T-helper 17 cell (primary cell): Measurements from ENCODE around the gene C20orf144. TPM values are rescaled to one million over a fixed set of nuclear protein-coding genes. Genes with fewer than 3 reads are reported as not detected.
A peak's percentile ranks its signal among the peaks of the same experiment; 100 is the strongest.

Experiments
- ATAC-seq: fragments of 150-1000 bp; cut with Tn5 transposase; 2 replicates; pipeline ENCODE4 v1.10.0; 2021; ENCODE audit warnings: mild to moderate bottlenecking, moderate library complexity
- DNase-seq, 3 donors: peaks; one replicate each; pipeline versions ENCODE4 v3.0.0 to v3.0.0-alpha.2; 2020 to 2021
- H3K9me3 ChIP-seq: one replicate; pipeline ENCODE4 v1.7.0; 2013; ENCODE audit warnings: low read length, mild to moderate bottlenecking; ENCODE audit not compliant: control insufficient read depth, poor library complexity, severe bottlenecking
- H3K27ac Mint-ChIP-seq: one replicate; pipeline ENCODE4 v1.8.0; 2022; ENCODE audit warnings: mild to moderate bottlenecking, moderate library complexity, mixed read lengths
- H3K27me3 Mint-ChIP-seq: one replicate; pipeline ENCODE4 v1.8.0; 2022; ENCODE audit warnings: mixed read lengths
- H3K36me3 Mint-ChIP-seq: one replicate; pipeline ENCODE4 v1.8.0; 2022; ENCODE audit warnings: low read depth, mixed read lengths
- H3K4me1 Mint-ChIP-seq: one replicate; pipeline ENCODE4 v1.8.0; 2022; ENCODE audit warnings: mild to moderate bottlenecking, mixed read lengths
- H3K4me3 Mint-ChIP-seq: one replicate; pipeline ENCODE4 v1.8.0; 2022; ENCODE audit warnings: mild to moderate bottlenecking, moderate library complexity, mixed read lengths
- total RNA-seq, 4 donors: library from RNA in 2 of 4; stranded (reverse) in 2 of 4; gene quantifications; one replicate each; pipeline ENCODE4 v1.2.3 and lab custom pipeline; 2022 to 2026

The C20orf144 gene
- total RNA-seq, 2 donors from 2014 or later = 0.13 to 0.45 TPM

DNA sequence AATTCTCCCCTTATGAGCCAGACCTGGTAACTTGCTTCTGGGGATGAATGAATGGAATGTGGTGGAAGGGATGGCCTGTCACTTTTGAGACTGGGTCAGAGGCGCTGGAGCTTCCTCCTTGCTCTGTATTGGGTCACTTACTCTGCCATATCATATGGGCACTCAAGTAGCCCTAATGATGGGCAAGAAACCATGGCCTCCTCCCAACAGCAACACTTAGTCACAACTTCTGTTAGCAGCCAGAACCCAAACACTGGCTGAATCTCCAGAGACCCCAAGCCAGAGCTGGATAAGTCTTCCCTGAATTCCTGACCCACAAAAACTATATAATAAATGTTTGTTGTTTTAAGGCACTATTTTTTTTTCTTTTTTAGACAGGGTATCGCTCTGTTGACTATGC, 18.6 kb downstream of the C20orf144 start:
- Mint-ChIP-seq H3K27me3 (no peaks in the 10 kb centered on the region), H3K4me3 (no peak overlapping the region), H3K27ac (peak overlapping the region; percentile 57), H3K36me3 (no peaks in the 10 kb centered on the region), H3K4me1 (peaks cover 34% of the 10 kb centered on the region)
- DNase-seq (no peak), ATAC-seq (no peak)
- H3K9me3 ChIP-seq = no peaks in the 10 kb centered on the region

DNA sequence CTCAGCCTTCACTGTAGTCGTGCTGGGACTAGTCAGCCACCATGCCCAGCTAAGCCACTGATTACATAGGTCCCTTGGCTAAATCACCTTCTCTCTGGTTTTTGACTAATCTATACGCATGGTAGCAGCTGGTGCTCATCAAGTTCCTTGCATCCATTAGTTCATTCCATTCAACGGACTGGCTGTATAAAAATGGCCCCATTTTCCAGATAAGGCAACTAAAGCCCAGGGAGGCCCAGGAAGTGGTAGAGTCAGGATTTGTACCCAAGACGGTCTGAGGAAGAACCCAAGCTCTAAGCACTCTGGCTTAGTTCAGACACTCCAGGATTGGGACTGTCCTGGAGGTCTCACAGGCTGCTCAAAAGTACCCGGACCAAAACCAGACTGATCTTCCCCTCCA, 19.2 kb downstream of the C20orf144 start:
- ATAC-seq = no peak
- Mint-ChIP-seq H3K4me1 (peaks cover 34% of the 10 kb centered on the region), H3K27me3 (no peaks in the 10 kb centered on the region), H3K4me3 (no peak overlapping the region), H3K36me3 (no peaks in the 10 kb centered on the region), H3K27ac (peak overlapping the region; percentile 57)
- no peaks in the 10 kb centered on the region for H3K9me3 ChIP-seq
- DNase-seq = no peak

DNA sequence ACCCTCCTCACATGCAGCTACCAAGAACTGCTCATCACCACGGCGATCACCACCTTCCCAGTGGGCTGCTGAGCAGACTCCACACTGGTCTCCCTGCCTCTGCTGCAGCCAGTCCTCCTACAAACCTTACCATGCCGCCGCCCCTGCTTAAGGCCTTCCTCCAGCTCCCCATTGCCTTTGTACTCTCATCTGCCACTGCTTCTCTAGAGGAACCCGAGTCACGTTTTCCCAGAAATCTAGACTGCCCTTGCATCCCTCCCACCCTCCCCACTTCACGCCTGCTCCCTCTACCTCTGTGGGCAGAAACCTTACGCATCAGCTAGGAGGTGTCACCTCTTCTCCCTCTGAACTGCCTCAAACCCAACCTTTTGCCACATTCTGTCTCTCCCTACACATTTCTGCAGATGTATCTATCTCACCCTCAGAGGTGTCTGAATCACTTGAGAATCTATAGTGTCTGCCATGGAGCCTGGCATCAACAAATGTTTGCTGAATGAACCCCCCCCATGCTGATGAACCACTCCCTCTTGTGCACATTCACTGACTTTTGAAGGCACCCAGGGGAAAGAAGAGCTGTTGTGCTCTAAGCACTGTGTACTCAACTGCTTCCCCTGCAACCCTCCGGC, 19.7 kb downstream of the C20orf144 start:
- DNase-seq (no peak), ATAC-seq (no peak)
- no peaks in the 10 kb centered on the region for H3K9me3 ChIP-seq
- no peaks in the 10 kb centered on the region for H3K27me3 Mint-ChIP-seq
- peak overlapping the region; percentile 57 for H3K27ac Mint-ChIP-seq
- no peak overlapping the region for H3K4me3 Mint-ChIP-seq
- H3K36me3 Mint-ChIP-seq = no peaks in the 10 kb centered on the region
- peaks cover 38% of the 10 kb centered on the region for H3K4me1 Mint-ChIP-seq

DNA sequence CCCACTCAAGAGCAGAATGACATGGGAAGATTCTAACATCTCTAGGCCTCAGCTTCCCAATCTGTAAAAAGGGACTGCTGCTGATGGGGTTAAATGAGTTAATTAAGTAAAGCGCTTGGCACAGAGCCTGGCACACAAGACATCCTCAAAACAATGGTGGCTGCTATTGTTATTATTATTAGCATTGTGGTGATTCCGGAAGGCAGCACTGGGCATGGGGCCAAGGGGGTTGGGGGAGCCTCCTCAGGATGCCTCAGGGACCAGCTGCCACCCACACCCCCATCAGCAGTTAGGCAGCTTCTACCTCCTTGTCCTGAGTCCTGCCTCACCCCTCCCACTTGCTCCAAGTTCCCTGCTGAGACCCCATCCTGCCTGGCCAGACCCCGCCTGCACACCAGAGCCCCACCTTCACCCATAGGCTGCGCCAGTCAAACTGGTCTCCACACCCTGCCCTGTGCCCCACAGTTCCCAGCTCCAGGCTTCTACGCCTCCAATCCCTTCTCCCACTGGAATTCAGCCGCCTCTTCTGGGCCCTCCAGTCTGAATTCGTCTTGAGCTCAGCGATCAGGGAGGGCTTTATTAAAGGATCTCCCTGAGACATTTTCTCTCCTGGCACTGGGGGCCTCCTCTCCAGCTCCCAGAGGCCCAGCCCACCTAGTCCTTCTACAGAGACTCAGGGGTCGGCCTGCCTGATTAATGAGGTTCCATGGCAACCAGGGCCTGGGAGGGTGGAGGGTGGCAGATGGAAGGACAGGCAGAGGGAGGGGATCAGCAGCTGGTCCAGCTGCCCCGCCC, 22.6 kb downstream of the C20orf144 start:
- no peaks in the 10 kb centered on the region for H3K9me3 ChIP-seq
- Mint-ChIP-seq H3K27ac (no peak overlapping the region), H3K4me1 (peaks cover 29% of the 10 kb centered on the region), H3K36me3 (no peaks in the 10 kb centered on the region), H3K4me3 (peak overlapping the region; percentile 67), H3K27me3 (no peaks in the 10 kb centered on the region)
- DNase-seq (no peak), ATAC-seq (no peak)

DNA sequence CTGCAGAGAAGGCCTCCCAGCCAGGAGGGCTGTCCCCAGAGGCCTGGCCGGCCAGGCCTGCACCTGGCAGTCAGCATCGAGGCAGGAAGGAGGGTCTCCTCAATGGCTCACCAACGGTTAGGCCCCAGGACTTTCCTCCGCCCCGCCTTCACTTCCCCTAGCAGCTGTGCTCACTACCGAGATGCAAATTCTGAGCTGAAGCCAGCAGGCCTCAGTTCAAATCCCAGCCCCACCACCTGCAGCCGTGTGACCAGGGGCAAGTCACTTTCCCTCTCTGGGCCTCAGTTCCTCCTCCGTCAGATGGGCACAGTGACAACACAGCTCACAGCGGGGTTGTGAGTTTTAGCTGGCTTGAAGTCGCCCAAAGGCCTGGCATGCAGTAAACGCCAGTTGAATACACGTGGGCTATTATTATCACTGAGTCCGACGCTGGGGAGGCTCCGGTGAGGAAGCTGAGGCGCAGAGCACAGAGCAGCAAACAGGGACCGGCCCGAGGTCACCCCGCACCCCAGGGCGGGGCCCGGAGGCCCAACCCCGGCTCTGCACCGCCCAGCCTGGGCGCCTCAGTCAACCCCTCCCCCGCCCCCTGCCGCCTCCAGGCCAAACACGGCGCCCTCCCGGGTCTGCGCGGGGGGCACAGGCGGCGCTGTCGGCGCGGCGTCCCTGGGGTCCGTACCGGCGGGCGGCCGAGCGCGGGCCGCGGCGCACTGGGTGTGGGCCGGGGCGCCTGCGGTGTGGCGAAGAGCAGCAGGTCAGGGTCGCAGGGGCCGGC, 23.4 kb downstream of the C20orf144 start:
- peak; percentile 26 for ATAC-seq
- peaks cover 32% of the 10 kb centered on the region for H3K4me1 Mint-ChIP-seq

DNA sequence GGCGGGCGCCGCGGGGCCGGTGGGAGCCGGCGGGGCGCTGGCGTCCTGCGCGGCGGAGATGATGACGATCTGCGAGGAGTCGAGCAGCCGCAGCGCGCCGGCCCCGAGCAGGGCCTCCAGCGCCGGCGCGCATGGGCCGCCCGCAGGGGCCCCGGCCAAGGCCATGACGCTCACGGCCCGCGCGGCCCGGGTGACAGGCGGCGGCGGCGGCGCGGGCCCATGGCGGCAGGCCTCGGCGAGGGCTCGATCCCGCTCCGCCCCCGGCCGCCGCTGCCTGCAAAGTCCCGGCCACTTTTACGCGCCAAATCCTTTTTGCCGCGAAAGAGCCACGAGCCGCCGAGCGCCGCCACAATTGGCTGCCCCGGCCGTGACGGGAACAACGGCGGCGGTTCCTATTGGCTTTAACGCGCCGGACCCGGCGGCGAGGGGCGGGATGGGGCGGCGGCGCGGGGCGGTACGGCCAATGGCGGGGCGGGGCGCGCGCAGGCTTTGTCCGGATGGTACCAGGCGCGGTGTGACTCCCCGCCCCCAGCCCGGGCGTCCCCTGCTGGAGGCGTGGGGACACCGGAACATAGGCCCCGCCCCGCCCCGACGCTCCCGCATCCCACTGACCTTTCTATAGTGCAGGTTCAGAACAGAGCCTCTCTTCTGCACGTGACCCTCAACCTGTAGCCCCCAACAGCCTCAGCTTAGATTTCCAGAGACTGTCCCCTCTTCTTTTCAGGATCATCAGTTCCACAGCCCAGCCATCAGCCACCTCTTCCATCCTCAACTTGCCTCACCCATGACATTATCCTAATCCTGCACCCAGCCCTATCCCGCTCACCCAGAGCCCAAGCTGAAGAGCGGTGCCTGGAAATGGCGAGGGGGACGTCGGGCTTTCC, 24.2 kb downstream of the C20orf144 start, which contains the start of gene E2F1:
Gene E2F1, minus strand, starts transcription at position 286 of the 884 bp plus-strand sequence. Its CDS starts 121 bp downstream, at position 165.
- Mint-ChIP-seq H3K27ac (peak within 1 kb of the TSS; percentile 67), H3K27me3 (no peaks in the 10 kb centered on the region), H3K4me3 (peak within 1 kb of the TSS; percentile 85), H3K4me1 (peaks cover 32% of the 10 kb centered on the region), H3K36me3 (no peaks in the 10 kb centered on the region)
- DNase-seq = peak; percentile 91 to 95 (median 93)
- peak; percentile 96 for ATAC-seq
- H3K9me3 ChIP-seq = no peaks in the 10 kb centered on the region

More for the DNA sequence above, 23.4 kb downstream of the C20orf144 start:
- no peaks in the 10 kb centered on the region for H3K9me3 ChIP-seq
- DNase-seq = peak in 2 of 3 donors; percentile 39 to 51
- no peak overlapping the region for H3K27ac Mint-ChIP-seq
- H3K4me3 Mint-ChIP-seq = peak overlapping the region; percentile 78
- no peaks in the 10 kb centered on the region for H3K36me3 Mint-ChIP-seq
- H3K27me3 Mint-ChIP-seq = no peaks in the 10 kb centered on the region

DNA sequence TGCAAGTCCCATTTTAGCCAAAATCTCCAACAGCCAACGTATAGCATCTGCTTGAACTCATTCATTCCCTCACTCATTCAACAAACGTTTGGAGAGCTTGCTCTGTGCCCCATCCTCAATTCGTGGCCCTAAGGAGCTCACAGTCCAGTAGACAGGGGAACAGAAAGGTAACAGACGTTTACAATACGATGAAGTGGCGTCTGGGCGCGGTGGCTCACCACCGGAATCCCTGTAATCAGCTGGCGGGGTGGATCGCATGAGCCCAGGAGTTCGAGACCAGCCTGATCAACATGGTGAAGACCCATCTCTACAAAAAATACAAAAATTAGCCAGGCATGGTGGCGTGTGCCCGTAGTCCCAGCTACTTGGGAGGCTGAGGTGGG, 24.8 kb downstream of the C20orf144 start:
- peak overlapping the region; percentile 85 for H3K4me3 Mint-ChIP-seq

DNA sequence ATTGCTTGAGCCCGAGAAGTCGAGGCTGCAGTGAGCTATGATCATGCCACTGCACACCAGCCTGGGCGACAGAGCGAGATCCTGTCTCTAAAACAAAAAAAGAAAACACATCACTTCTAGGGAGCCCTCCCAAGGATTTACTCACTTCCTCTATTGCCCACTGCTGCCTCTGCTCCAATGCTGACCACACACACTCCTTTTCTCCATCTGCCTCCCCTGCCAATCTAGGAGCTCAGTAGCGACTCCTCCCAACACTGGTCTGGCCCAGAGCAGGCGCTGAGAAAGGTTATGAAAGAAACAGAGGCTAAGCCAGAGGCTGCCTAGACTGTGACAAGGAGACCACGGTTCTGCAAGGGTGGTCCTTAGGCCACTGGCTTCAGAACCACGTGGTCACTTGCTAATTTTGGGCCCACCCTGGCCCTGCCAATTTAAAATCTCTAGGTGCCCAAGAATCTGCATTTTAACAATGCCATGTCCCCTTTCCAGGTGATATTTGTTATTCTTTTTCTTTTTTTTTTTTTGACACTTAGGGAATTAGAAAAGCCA, 25.3 kb downstream of the C20orf144 start:
- Mint-ChIP-seq H3K27ac (peak overlapping the region; percentile 77), H3K4me3 (peak overlapping the region; percentile 85), H3K36me3 (no peaks in the 10 kb centered on the region), H3K27me3 (no peaks in the 10 kb centered on the region), H3K4me1 (peaks cover 27% of the 10 kb centered on the region)
- DNase-seq (no peak), ATAC-seq (no peak)
- no peaks in the 10 kb centered on the region for H3K9me3 ChIP-seq

More for the DNA sequence above, 24.8 kb downstream of the C20orf144 start:
- Mint-ChIP-seq H3K36me3 (no peaks in the 10 kb centered on the region), H3K27me3 (no peaks in the 10 kb centered on the region), H3K4me1 (peaks cover 28% of the 10 kb centered on the region), H3K27ac (peak overlapping the region; percentile 67)
- no peak for DNase-seq
- H3K9me3 ChIP-seq = no peaks in the 10 kb centered on the region
- no peak for ATAC-seq

DNA sequence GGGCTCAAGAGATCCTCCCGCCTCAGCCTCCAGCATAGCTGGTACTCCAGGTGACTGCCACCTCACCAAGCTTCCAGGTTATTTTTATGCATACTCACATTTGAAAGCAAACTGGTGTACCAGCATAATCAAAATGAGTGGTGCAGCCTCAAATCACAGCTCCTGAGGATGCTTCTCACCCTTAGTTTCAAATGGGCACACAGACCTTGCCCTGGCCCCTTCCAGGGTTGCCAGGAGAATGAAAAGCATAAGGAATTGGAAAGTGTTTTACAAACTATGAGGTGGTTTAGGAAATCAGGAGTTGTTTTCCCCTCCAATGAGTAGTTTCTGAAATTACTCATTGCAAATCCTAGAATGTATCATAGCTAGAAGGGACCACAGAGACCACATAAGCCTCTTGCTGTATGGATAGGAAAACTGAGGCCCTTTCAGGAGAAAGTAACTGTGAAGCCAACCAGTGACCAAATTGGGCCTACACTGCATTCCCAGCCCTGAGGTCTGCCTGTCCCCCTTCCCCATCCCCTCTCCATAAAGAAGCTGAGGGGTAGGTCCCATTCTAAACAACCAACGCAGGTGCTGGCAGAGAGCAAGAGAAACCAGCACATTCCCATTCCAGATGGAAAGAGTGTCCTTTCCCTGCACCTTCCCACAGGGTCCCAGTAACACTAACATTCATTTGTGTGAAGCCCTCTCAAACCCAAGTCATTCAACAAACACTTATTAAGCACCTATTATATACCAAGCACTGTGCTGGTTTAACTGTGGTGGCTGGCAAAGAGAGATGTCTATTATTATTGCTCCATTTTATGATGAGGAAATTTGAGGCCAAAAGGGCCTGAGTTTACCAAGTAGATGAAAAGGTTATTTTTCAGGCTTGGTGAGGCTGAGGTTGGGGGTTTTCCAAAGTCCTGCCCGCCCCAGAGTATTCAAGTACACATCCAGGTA, 26.1 kb downstream of the C20orf144 start:
- no peak for ATAC-seq
- Mint-ChIP-seq H3K4me1 (peaks cover 27% of the 10 kb centered on the region), H3K27me3 (no peaks in the 10 kb centered on the region), H3K36me3 (no peaks in the 10 kb centered on the region), H3K27ac (peak overlapping the region; percentile 77), H3K4me3 (no peak overlapping the region)
- no peaks in the 10 kb centered on the region for H3K9me3 ChIP-seq
- no peak for DNase-seq

DNA sequence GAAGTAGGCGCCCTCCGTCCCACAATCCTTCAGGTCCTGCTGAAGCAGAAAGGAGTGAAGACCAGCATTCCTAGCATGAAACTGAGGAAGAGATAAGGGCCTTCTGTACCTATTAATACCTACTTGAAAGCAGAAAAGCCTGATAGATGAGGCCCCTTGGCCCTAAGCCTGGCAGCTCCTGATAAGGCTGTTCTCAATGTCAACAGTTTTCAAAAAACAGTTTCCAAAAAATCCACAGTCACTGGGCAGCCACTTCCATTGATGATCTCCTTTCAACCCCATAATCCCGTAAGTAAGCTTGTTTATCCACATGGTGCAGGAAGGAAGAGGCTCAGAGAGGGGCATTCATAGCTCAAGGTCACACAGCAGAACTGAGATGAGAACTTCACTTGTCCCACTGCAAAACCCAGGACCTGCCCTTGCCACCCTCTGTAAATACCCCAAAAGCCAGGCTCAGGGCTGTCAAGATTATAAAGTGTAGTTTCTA, 26.9 kb downstream of the C20orf144 start:
- H3K27me3 Mint-ChIP-seq = no peaks in the 10 kb centered on the region
- peak overlapping the region; percentile 77 for H3K27ac Mint-ChIP-seq
- H3K4me3 Mint-ChIP-seq = no peak overlapping the region
- ATAC-seq (no peak), DNase-seq (no peak)
- H3K9me3 ChIP-seq = no peaks in the 10 kb centered on the region
- no peaks in the 10 kb centered on the region for H3K36me3 Mint-ChIP-seq
- H3K4me1 Mint-ChIP-seq = peaks cover 27% of the 10 kb centered on the region

DNA sequence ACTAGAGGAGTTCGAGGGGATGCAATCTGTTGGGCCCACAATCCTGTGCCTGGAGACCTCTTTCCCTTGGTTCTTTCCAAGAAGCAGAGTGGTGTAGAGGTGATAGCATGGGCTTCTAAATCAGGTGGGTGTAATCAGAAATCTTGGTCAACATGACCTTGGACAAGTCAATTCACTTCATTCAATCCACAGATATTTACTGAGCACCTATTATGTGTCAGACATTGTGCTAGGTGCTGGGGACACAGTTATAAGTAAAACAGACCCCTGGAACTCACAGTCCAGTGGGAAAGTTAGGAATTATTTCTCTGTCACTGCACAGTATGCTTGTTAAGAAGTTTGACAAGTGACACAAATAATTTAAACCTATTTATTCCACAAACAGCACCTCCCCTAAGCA, 27.4 kb downstream of the C20orf144 start:
- Mint-ChIP-seq H3K4me3 (no peak overlapping the region), H3K27me3 (no peaks in the 10 kb centered on the region), H3K27ac (peak overlapping the region; percentile 77), H3K4me1 (peaks cover 27% of the 10 kb centered on the region), H3K36me3 (no peaks in the 10 kb centered on the region)
- no peak for DNase-seq
- ATAC-seq = no peak
- H3K9me3 ChIP-seq = no peaks in the 10 kb centered on the region
